MM.1S (cell line): Measurements from ENCODE around the gene BRD3OS.

ENCODE experiments used
- DNase-seq: peaks from one replicate; pipeline ENCODE4 v3.0.0-alpha.2; 2015
- H2AFZ ChIP-seq: fragments of 300-600 bp; sonication (generic); 2 replicates; pipeline ENCODE4 v1.6.0; 2016; ENCODE audit warnings: antibody characterized with exemption, low read length
- H3F3A ChIP-seq: fragments of 300-600 bp; sonication (generic); 2 replicates; pipeline ENCODE4 v1.6.1; 2016; ENCODE audit warnings: mild to moderate bottlenecking, antibody characterized with exemption, low read length, moderate library complexity, mixed read lengths; ENCODE audit not compliant: insufficient read depth
- H3K27ac ChIP-seq: fragments of 300-600 bp; sonication (generic); 2 replicates; pipeline ENCODE4 v1.5.1; 2016; ENCODE audit warnings: mild to moderate bottlenecking, low read length
- H3K27me3 ChIP-seq: fragments of 300-600 bp; sonication (generic); replicated peaks from 2 replicates; pipeline ENCODE4 v1.6.0; 2016; ENCODE audit warnings: low read length; ENCODE audit not compliant: insufficient read depth
- H3K36me3 ChIP-seq: fragments of 300-600 bp; sonication (generic); replicated peaks from 2 replicates; pipeline ENCODE4 v1.6.1; 2016; ENCODE audit warnings: mild to moderate bottlenecking, low read length, mixed read lengths; ENCODE audit not compliant: insufficient read depth
- H3K4me1 ChIP-seq: fragments of 300-600 bp; sonication (generic); 2 replicates; pipeline ENCODE4 v1.6.1; 2016; ENCODE audit warnings: low read length, mixed read lengths
- H3K4me2 ChIP-seq: fragments of 300-600 bp; sonication (generic); 2 replicates; pipeline ENCODE4 v1.6.0; 2016; ENCODE audit warnings: low read depth, low read length
- H3K4me3 ChIP-seq: fragments of 300-600 bp; sonication (generic); 2 replicates; pipeline ENCODE4 v1.5.1; 2016; ENCODE audit warnings: low read length, mixed read lengths
- H3K79me2 ChIP-seq: fragments of 300-600 bp; sonication (generic); 2 replicates; pipeline ENCODE4 v1.6.1; 2016; ENCODE audit warnings: mixed run types, low read length, mixed read lengths
- H3K9ac ChIP-seq: fragments of 300-600 bp; sonication (generic); 2 replicates; pipeline ENCODE4 v1.6.1; 2016; ENCODE audit warnings: low read length, mixed read lengths
- H3K9me2 ChIP-seq: fragments of 300-600 bp; sonication (generic); replicated peaks from 2 replicates; pipeline ENCODE4 v1.6.1; 2016; ENCODE audit warnings: mild to moderate bottlenecking, low read length, mixed read lengths; ENCODE audit not compliant: insufficient read depth
- H3K9me3 ChIP-seq: fragments of 300-600 bp; sonication (generic); replicated peaks from 2 replicates; pipeline ENCODE4 v1.6.1; 2016; ENCODE audit warnings: mild to moderate bottlenecking, low read length, mixed read lengths; ENCODE audit not compliant: insufficient read depth
- H4K20me1 ChIP-seq: fragments of 300-600 bp; sonication (generic); 2 replicates; pipeline ENCODE4 v1.6.1; 2016; ENCODE audit warnings: mild to moderate bottlenecking, low read length, moderate library complexity, mixed read lengths; ENCODE audit not compliant: insufficient read depth
- CTCF ChIP-seq: fragments of 300-600 bp; sonication (generic); IDR thresholded peaks from 2 replicates; pipeline ENCODE4 v1.5.1; 2016; ENCODE audit warnings: antibody characterized with exemption, low read length, mixed read lengths
- EZH2 ChIP-seq: fragments of 300-600 bp; sonication (generic); optimal IDR thresholded peaks from 2 replicates; pipeline ENCODE3; 2017; ENCODE audit warnings: low read depth, mild to moderate bottlenecking, antibody characterized with exemption, low read length, mixed read lengths
- EZH2phosphoT487 ChIP-seq: fragments of 300-600 bp; sonication (generic); IDR thresholded peaks from 2 replicates; pipeline ENCODE4 v1.6.1; 2018; ENCODE audit warnings: antibody characterized with exemption, low read length

BRD3OS gene

GRCh38 chr9:133990366-133991213 is 34.7 kb upstream of the BRD3OS start:
- no peak overlapping the region for H3K27ac ChIP-seq
- H4K20me1 ChIP-seq, result no peaks in the 10 kb centered on the region
- H3K9me2 ChIP-seq, result no peaks in the 10 kb centered on the region
- DNase-seq, result no peak
- no peak for TF ChIP-seq CTCF
- no peak for TF ChIP-seq EZH2
- TF ChIP-seq EZH2phosphoT487, result no peak
- H3K4me2 ChIP-seq, result no peak overlapping the region
- peaks cover 27% of the 10 kb centered on the region for H3K27me3 ChIP-seq
- no peak overlapping the region for H3K9ac ChIP-seq
- H3K4me3 ChIP-seq, result no peak overlapping the region
- H3K36me3 ChIP-seq, result no peaks in the 10 kb centered on the region
- no peaks in the 10 kb centered on the region for H3K9me3 ChIP-seq
- H3K79me2 ChIP-seq, result no peaks in the 10 kb centered on the region
- no peak overlapping the region for H2AFZ ChIP-seq
- no peaks in the 10 kb centered on the region for H3F3A ChIP-seq
- peaks cover 3% of the 10 kb centered on the region; the same call in 1 of the 2 replicates for H3K4me1 ChIP-seq

- Histone ChIP-seq H3F3A (no peaks in the 10 kb centered on the region), H3K9me3 (no peaks in the 10 kb centered on the region), H2AFZ (no peak overlapping the region), H3K4me1 (peaks cover 3% of the 10 kb centered on the region; the same call in 1 of the 2 replicates), H3K27me3 (peaks cover 32% of the 10 kb centered on the region), H3K9me2 (no peaks in the 10 kb centered on the region), H3K4me3 (no peak overlapping the region), H3K79me2 (no peaks in the 10 kb centered on the region), H3K36me3 (no peaks in the 10 kb centered on the region), H3K27ac (no peak overlapping the region), H4K20me1 (no peaks in the 10 kb centered on the region), H3K4me2 (no peak overlapping the region), H3K9ac (no peak overlapping the region)
- TF ChIP-seq EZH2phosphoT487 (no peak), EZH2 (no peak), CTCF (no peak)
- no peak for DNase-seq
Measured at GRCh38 chr9:133991214-133991921, 33.9 kb upstream of the BRD3OS start.

- Histone ChIP-seq H2AFZ (peak within 1 kb of the TSS; percentile 68), H3K4me2 (peak within 1 kb of the TSS; percentile 85), H3K27me3 (peaks cover 40% of the 10 kb centered on the region), H3K9me3 (no peaks in the 10 kb centered on the region), H3K4me1 (peaks cover 3% of the 10 kb centered on the region; the same call in 1 of the 2 replicates), H3K9ac (peak within 1 kb of the TSS; percentile 33; the same call in 1 of the 2 replicates), H3K4me3 (peak within 1 kb of the TSS; percentile 72), H3K9me2 (no peaks in the 10 kb centered on the region), H3K36me3 (no peaks in the 10 kb centered on the region), H3K79me2 (no peaks in the 10 kb centered on the region), H3K27ac (no peak within 1 kb of the TSS), H4K20me1 (no peaks in the 10 kb centered on the region), H3F3A (no peaks in the 10 kb centered on the region)
- DNase-seq, result peak; percentile 37
- no peak for TF ChIP-seq CTCF
- no peak for TF ChIP-seq EZH2phosphoT487
- TF ChIP-seq EZH2, result no peak
Measured at GRCh38 chr9:133991964-133992779, 33.1 kb upstream of the BRD3OS start, which contains the start of gene VAV2. TSS of gene VAV2 (minus strand) at chr9:133992324. CDS start at chr9:133992278, 46 bp downstream.
